Transverse colon (tissue), 3 donors: Measurements from ENCODE around the gene HIVEP2.

Experiments used
- CTCF ChIP-seq, 5 experiments: fragments of 200-600 bp in 3 of 5; fragments of 450-650 bp in 2 of 5; sonication (generic) in 3 of 5; IDR thresholded peaks; 1 replicate in 2 of 5; 2 replicates in 3 of 5; pipeline ENCODE4 v1.5.1; 2016 to 2017; ENCODE audit warnings: antibody characterized with exemption in 5 of 5, inconsistent platforms in 3 of 5, mild to moderate bottlenecking in 2 of 5, moderate library complexity in 1 of 5
- POLR2A ChIP-seq: fragments of 450-650 bp; IDR thresholded peaks from one replicate; pipeline ENCODE4 v1.6.1; 2016; ENCODE audit warnings: antibody characterized with exemption, mild to moderate bottlenecking, moderate library complexity

GRCh38 chr6:142735204-142735603, 209.8 kb downstream of the HIVEP2 start:
- no peak for TF ChIP-seq POLR2A
- TF ChIP-seq CTCF (IDR thresholded peaks at IDR 0.05), result no peak
